NT2/D1 (cell line): ENCODE results near the gene TMTC4.
"Not testable (repeated sequence)": the region's sequence is repeated elsewhere in the genome, so short reads cannot be mapped to it uniquely, and the experiment has no call there.

Experiments used
- SUZ12 ChIP-seq: IDR thresholded peaks from 2 replicates; pipeline ENCODE4 v1.6.1; 2011; ENCODE audit not compliant: insufficient read length, insufficient read depth; ENCODE audit errors: extremely low read depth
- YY1 ChIP-seq: IDR thresholded peaks from 2 replicates; pipeline ENCODE4 v1.6.1; 2011; ENCODE audit not compliant: insufficient read length, insufficient read depth
- ZNF274 ChIP-seq: IDR thresholded peaks from 2 replicates; pipeline ENCODE4 v1.6.1; 2011; ENCODE audit warnings: mild to moderate bottlenecking, low read depth, low read length

- not testable (repeated sequence) for TF ChIP-seq ZNF274, YY1, SUZ12
Measured at GRCh38 chr13:100577239-100577638, 97.4 kb downstream of the TMTC4 start.
